ENCODE data around the gene HOXB3. TPM values are rescaled to one million over a fixed set of nuclear protein-coding genes. Genes with fewer than 3 reads are reported as not detected.

HOXB3 gene
- total and polyA plus RNA-seq, 2 of the 4 experiments (the other 2 are of a cell fraction): 6.3 to 59.6 TPM

DNA sequence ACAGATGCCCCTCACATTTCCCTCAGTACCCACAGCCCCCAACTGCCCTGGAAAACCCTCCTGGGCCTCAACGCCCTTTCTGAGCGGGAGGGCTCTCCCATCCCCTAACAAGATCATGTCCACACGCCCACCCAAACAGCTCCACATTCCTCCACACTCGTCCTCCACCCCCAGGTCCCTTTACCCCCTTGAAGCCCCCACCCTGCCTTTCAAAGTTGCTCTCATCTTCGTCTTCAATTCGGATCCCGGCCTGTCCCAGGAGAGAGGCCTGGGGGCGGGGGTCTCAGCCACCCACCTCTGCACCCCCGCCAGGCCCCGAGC, 26.2 kb downstream of the HOXB3 start:
- Histone ChIP-seq H3K27me3 (ENCODE audit: control insufficient read depth, insufficient read depth, low read length) (no peaks in the 10 kb centered on the region), H2AK9ac (replicated peaks; ENCODE audit: low read depth, low read length, poor library complexity) (peak overlapping the region; percentile 71), H2BK20ac (ENCODE audit: low read depth, low read length) (no peak overlapping the region), H4K20me1 (ENCODE audit: insufficient read depth, low read length) (peaks cover 34% of the 10 kb centered on the region), H2BK120ac (ENCODE audit: low read depth, low read length) (peak overlapping the region; percentile 29; the same call in 1 of the 2 replicates), H3K9ac (ENCODE audit: low read depth, low read length) (peak overlapping the region; percentile 78), H3K79me1 (ENCODE audit: low read depth in 1 of 2, low read length in 2 of 2) (peaks cover 0 to 24% of the 10 kb centered on the region in 2 experiments; a peak in 2 of 4 replicates), H2BK5ac (ENCODE audit: low read depth, low read length, poor library complexity, severe bottlenecking) (peak overlapping the region; percentile 80), H3K4ac (ENCODE audit: low read depth, low read length) (peak overlapping the region; percentile 91), H2AK5ac (ENCODE audit: low read depth, low read length) (peak overlapping the region; percentile 69), H4K5ac (ENCODE audit: low read depth, low read length) (peak overlapping the region; percentile 86; the same call in 1 of the 2 replicates), H3K4me2 (ENCODE audit: low read depth, low read length) (peak overlapping the region; percentile 88), H3K18ac (ENCODE audit: low read depth, low read length) (peak overlapping the region; percentile 81), H3K9me1 (ENCODE audit: insufficient read depth, low read length) (peaks cover 23% of the 10 kb centered on the region), H3K27ac (ENCODE audit: insufficient read depth, low read length) (peak overlapping the region; percentile 93), H3K9me3 (ENCODE audit: control insufficient read depth, insufficient read depth, low read length) (no peaks in the 10 kb centered on the region), H4K8ac (ENCODE audit: low read depth in 2 of 2, low read length in 2 of 2) (peak overlapping the region in 1 of 2 experiments; percentile 73; a peak in 1 of 4 replicates), H3K4me3 (ENCODE audit: insufficient read depth, low read depth, low read length) (peak overlapping the region; percentile 46), H3K4me1 (ENCODE audit: control insufficient read depth, insufficient read depth, low read length) (peaks cover 76% of the 10 kb centered on the region), H3K23ac (ENCODE audit: low read depth, low read length) (peak overlapping the region; percentile 96), H3K36me3 (ENCODE audit: control insufficient read depth, insufficient read depth, low read length) (peaks cover 39% of the 10 kb centered on the region; the same call in 1 of the 2 replicates), H4K91ac (ENCODE audit: insufficient read depth, low read depth, low read length) (peak overlapping the region; percentile 42), H2AFZ (replicated peaks; ENCODE audit: low read length, poor library complexity) (no peak overlapping the region), H3K56ac (ENCODE audit: extremely low read depth, insufficient read depth, low read length) (peak overlapping the region; percentile 19; the same call in 1 of the 2 replicates), H3K14ac (replicated peaks; ENCODE audit: low read depth, low read length) (peak overlapping the region; percentile 91), H2BK15ac (ENCODE audit: low read depth, low read length) (peak overlapping the region; percentile 6; the same call in 1 of the 3 replicates)
- no TSS peak for BruUV-seq (replicated peaks)
- intact Hi-C loops (cut with micrococcal nuclease) (no loop called here), in situ Hi-C loops (cut with MboI; ENCODE audit: low sequenced_read_pairs) (no loop called here), dilution Hi-C loops (cut with HindIII; ENCODE audit: low sequenced_read_pairs, unreplicated experiment) (no loop called here)
- ChIA-PET POLR2A (ENCODE audit: unreplicated experiment) (interaction anchor here (0.5 to 0.9 kb wide), 3 partner anchors 14 to 437 kb away, joined by 3 to 9 read pairs (median 3); no protein-coding TSS in a partner anchor), CTCF (interaction anchor here (0.6 kb wide), 1 partner anchor 677 kb away, joined by 6 read pairs; no protein-coding TSS in a partner anchor)
- 0% methylated on average over 4 of the region's 10 CpGs; no CpG with 5 or more reads in 1 of the 2 experiments for WGBS, 2 experiments (ENCODE audit: extremely low coverage in 2 of 2, insufficient read length in 1 of 2)
- no peak for ATAC-seq (ENCODE audit: low read depth)
- TF ChIP-seq FOS (IDR thresholded peaks at IDR 0.05; ENCODE audit: low read depth, low read length) (no peak), MXI1 (IDR thresholded peaks at IDR 0.05; ENCODE audit: borderline replicate concordance, low read depth, low read length) (no peak), MAZ (IDR thresholded peaks at IDR 0.05; ENCODE audit: borderline replicate concordance, low read depth, low read length) (no peak), RFX5 (IDR thresholded peaks at IDR 0.05; ENCODE audit: low read depth, low read length) (no peak), RAD21 (IDR thresholded peaks at IDR 0.05; ENCODE audit: low read length) (no peak), CHD1 (IDR thresholded peaks at IDR 0.05; ENCODE audit: low read depth, low read length) (no peak), CEBPB (IDR thresholded peaks at IDR 0.05; ENCODE audit: low read depth, low read length) (no peak), MAFK (IDR thresholded peaks at IDR 0.05; ENCODE audit: low read depth, low read length) (no peak), NFE2L2 (IDR thresholded peaks at IDR 0.05; ENCODE audit: low read depth, low read length) (no peak), POLR2A (IDR thresholded peaks at IDR 0.05; ENCODE audit: low read depth, low read length) (no peak), RCOR1 (IDR thresholded peaks at IDR 0.05; ENCODE audit: insufficient replicate concordance, low read length) (no peak), SMC3 (IDR thresholded peaks at IDR 0.05; ENCODE audit: low read depth, low read length) (no peak), BHLHE40 (IDR thresholded peaks at IDR 0.05; ENCODE audit: low read depth, low read length) (no peak)
- TF ChIP-seq, protein P1, sequence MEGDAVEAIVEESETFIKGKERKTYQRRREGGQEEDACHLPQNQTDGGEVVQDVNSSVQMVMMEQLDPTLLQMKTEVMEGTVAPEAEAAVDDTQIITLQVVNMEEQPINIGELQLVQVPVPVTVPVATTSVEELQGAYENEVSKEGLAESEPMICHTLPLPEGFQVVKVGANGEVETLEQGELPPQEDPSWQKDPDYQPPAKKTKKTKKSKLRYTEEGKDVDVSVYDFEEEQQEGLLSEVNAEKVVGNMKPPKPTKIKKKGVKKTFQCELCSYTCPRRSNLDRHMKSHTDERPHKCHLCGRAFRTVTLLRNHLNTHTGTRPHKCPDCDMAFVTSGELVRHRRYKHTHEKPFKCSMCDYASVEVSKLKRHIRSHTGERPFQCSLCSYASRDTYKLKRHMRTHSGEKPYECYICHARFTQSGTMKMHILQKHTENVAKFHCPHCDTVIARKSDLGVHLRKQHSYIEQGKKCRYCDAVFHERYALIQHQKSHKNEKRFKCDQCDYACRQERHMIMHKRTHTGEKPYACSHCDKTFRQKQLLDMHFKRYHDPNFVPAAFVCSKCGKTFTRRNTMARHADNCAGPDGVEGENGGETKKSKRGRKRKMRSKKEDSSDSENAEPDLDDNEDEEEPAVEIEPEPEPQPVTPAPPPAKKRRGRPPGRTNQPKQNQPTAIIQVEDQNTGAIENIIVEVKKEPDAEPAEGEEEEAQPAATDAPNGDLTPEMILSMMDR (conservative IDR thresholded peaks at IDR 0.05; ENCODE audit: low read depth, low read length): no peak
- TF ChIP-seq, protein P2, sequence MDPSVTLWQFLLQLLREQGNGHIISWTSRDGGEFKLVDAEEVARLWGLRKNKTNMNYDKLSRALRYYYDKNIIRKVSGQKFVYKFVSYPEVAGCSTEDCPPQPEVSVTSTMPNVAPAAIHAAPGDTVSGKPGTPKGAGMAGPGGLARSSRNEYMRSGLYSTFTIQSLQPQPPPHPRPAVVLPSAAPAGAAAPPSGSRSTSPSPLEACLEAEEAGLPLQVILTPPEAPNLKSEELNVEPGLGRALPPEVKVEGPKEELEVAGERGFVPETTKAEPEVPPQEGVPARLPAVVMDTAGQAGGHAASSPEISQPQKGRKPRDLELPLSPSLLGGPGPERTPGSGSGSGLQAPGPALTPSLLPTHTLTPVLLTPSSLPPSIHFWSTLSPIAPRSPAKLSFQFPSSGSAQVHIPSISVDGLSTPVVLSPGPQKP (IDR thresholded peaks at IDR 0.05; ENCODE audit: borderline replicate concordance, low read depth, low read length): no peak
- TF ChIP-seq, protein P3, sequence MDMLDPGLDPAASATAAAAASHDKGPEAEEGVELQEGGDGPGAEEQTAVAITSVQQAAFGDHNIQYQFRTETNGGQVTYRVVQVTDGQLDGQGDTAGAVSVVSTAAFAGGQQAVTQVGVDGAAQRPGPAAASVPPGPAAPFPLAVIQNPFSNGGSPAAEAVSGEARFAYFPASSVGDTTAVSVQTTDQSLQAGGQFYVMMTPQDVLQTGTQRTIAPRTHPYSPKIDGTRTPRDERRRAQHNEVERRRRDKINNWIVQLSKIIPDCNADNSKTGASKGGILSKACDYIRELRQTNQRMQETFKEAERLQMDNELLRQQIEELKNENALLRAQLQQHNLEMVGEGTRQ (IDR thresholded peaks at IDR 0.05; ENCODE audit: low read depth, low read length): no peak
- no peak for DNase-seq
